Measurements from ENCODE around the gene CNDP2. TPM values are rescaled to one million over a fixed set of nuclear protein-coding genes. Genes with fewer than 3 reads are reported as not detected.

CNDP2 gene
- total RNA-seq, 1 donor from 2014 or later: 34.9 TPM

- no peak for DNase-seq
Observed at GRCh38 chr18:74571895-74572680, 75.9 kb downstream of the CNDP2 start.

- no peak for DNase-seq
Observed at GRCh38 chr18:74573053-74573452, 76.9 kb downstream of the CNDP2 start.

Other genes with a start within 250 kb of the CNDP2 start
- gene CYB5A, start 204.4 kb upstream of the CNDP2 start, total RNA-seq: 82.0 TPM
- gene C18orf63, start 180.5 kb upstream of the CNDP2 start, total RNA-seq: not detected
- 2.4 TPM for gene DIPK1C, start 39.1 kb upstream of the CNDP2 start, total RNA-seq
- 0.10 TPM for gene CNDP1, start 38.1 kb downstream of the CNDP2 start, total RNA-seq
- gene ZNF407, start 101.5 kb downstream of the CNDP2 start, total RNA-seq: 21.6 TPM